GM10266 (cell line): ENCODE results near the gene PCDHGB1.
"Not testable (repeated sequence)": the region's sequence is repeated elsewhere in the genome, so short reads cannot be mapped to it uniquely, and the experiment has no call there.

Source experiments
- DNase-seq: peaks from one replicate; pipeline ENCODE4 v3.0.0; 2012; ENCODE audit errors: extremely low spot score
- TF ChIP-seq, protein P1 (sequence below): IDR thresholded peaks from 2 replicates; pipeline ENCODE4 v1.5.1; 2012; ENCODE audit warnings: mild to moderate bottlenecking, low read depth; ENCODE audit not compliant: control insufficient read depth, insufficient read depth; ENCODE audit errors: missing control alignments

Gene PCDHGB1

GRCh38 chr5:141389153-141390042 is 39.5 kb downstream of the PCDHGB1 start:
- DNase-seq = no peak
- TF ChIP-seq, protein P1, sequence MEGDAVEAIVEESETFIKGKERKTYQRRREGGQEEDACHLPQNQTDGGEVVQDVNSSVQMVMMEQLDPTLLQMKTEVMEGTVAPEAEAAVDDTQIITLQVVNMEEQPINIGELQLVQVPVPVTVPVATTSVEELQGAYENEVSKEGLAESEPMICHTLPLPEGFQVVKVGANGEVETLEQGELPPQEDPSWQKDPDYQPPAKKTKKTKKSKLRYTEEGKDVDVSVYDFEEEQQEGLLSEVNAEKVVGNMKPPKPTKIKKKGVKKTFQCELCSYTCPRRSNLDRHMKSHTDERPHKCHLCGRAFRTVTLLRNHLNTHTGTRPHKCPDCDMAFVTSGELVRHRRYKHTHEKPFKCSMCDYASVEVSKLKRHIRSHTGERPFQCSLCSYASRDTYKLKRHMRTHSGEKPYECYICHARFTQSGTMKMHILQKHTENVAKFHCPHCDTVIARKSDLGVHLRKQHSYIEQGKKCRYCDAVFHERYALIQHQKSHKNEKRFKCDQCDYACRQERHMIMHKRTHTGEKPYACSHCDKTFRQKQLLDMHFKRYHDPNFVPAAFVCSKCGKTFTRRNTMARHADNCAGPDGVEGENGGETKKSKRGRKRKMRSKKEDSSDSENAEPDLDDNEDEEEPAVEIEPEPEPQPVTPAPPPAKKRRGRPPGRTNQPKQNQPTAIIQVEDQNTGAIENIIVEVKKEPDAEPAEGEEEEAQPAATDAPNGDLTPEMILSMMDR = no peak

DNA sequence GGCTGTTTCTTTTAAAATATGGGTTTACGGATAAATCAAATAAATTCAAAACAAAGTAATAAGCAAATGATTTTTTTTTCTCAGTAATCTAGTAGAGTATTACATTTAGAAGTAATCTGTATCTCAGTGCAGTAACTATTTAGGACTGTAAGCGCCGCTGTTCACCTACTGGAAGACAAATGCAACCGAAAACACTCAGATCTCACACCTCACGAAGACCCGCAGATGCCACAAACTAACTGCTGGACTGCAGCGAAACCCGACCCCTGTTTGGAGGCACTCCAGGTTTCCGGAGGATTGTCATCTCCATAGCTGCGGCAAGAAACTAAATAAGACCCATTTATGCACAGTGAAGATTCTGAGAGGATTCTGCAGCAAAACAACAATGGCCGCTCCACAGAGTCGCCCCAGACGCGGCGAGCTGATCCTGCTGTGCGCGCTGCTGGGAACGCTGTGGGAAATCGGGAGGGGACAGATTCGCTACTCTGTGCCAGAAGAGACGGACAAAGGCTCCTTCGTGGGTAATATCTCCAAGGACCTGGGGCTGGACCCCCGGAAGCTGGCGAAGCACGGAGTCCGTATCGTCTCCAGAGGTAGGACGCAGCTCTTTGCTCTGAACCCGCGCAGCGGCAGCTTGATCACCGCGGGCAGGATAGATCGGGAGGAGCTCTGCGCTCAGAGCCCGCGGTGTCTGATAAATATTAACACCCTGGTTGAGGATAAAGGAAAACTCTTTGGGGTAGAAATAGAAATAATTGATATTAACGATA is 42.7 kb downstream of the PCDHGB1 start, which contains the start of gene PCDHGA8:
Gene PCDHGA8 (plus strand): TSS at position 205 of the 770 bp plus-strand sequence. CDS start 181 bp downstream, at position 386.
- no peak for DNase-seq
- TF ChIP-seq, protein P1 = no peak

DNA sequence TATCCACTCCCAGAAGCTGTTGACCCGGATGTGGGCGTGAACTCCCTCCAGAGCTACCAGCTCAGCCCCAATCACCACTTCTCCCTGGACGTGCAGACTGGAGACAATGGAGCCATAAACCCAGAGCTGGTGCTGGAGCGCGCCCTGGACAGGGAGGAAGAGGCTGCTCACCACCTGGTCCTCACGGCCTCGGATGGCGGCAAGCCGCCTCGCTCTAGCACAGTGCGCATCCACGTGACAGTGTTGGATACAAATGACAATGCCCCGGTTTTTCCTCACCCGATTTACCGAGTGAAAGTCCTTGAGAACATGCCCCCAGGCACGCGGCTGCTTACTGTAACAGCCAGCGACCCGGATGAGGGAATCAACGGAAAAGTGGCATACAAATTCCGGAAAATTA is 43.4 kb downstream of the PCDHGB1 start:
- no peak for DNase-seq
- TF ChIP-seq, protein P1 = no peak

DNA sequence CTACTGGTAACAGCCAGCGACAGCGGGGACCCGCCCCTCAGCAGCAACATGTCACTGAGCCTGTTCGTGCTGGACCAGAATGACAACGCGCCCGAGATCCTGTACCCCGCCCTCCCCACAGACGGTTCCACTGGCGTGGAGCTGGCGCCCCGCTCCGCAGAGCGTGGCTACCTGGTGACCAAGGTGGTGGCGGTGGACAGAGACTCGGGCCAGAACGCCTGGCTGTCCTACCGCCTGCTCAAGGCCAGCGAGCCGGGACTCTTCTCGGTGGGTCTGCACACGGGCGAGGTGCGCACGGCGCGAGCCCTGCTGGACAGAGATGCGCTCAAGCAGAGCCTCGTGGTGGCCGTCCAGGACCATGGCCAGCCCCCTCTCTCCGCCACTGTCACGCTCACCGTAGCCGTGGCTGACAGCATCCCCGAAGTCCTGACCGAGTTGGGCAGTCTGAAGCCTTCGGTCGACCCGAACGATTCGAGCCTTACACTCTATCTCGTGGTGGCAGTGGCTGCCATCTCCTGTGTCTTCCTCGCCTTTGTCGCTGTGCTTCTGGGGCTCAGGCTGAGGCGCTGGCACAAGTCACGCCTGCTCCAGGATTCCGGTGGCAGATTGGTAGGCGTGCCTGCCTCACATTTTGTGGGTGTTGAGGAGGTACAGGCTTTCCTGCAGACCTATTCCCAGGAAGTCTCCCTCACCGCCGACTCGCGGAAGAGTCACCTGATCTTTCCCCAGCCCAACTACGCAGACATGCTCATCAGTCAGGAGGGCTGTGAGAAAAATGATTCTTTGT is 44.7 kb downstream of the PCDHGB1 start:
- not testable (repeated sequence) for DNase-seq

DNA sequence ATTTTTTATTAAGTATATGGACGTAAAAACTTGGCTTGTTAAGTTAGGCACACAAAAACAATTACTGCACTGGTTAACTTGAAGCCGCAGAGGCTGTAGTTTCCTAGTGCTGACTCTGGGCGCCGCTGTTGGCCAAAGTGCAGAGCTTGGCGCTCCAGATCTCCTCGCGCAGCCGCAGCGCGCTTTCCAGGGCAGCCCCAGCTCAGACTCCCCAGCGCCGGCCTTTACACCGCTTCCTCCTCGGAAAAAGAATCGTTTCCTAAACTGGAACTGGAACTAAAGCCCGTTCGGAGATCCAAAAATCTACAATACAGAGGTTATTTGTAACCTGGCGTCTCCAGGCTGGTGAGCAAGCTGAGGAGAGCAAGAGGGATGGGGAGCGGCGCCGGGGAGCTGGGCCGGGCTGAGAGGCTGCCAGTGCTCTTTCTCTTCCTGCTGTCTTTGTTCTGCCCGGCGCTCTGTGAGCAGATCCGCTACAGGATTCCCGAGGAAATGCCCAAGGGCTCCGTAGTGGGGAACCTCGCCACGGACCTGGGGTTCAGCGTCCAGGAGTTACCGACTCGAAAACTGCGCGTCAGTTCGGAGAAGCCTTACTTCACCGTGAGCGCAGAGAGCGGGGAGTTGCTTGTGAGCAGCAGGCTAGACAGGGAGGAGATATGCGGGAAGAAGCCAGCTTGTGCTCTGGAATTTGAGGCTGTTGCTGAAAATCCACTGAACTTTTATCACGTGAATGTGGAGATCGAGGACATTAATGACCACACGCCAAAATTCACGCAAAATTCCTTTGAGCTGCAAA is 48.1 kb downstream of the PCDHGB1 start, which contains the start of gene PCDHGB5:
Gene PCDHGB5 (plus strand): TSS at position 192 of the 796 bp plus-strand sequence. CDS start 181 bp downstream, at position 373.
- TF ChIP-seq, protein P1 = peak; percentile 33

GRCh38 chr5:141398608-141399007 is 48.7 kb downstream of the PCDHGB1 start:
- DNase-seq = no peak
- TF ChIP-seq, protein P1 = no peak

More for the DNA sequence above, 48.1 kb downstream of the PCDHGB1 start, which contains the start of gene PCDHGB5:
- DNase-seq = not testable (repeated sequence)
